Bone marrow (tissue), 2 donors: ENCODE measurements around the gene MGRN1.

ENCODE experiments used
- DNase-seq, 2 donors: peaks; one replicate each; lab custom pipeline; 2025; lab: John Stamatoyannopoulos, UW

MGRN1 gene

GRCh38 chr16:4624827-4625559 lies 367 bp downstream of the MGRN1 start:
- peak in 1 of 2 donors; percentile 73 for DNase-seq

- no peak for DNase-seq
Observed at GRCh38 chr16:4625560-4626159, 1.0 kb downstream of the MGRN1 start.

GRCh38 chr16:4626396-4626795 lies 1.8 kb downstream of the MGRN1 start:
- no peak for DNase-seq

GRCh38 chr16:4628283-4628682 lies 3.7 kb downstream of the MGRN1 start:
- DNase-seq = no peak

GRCh38 chr16:4631444-4631843 lies 6.8 kb downstream of the MGRN1 start:
- DNase-seq = no peak

- DNase-seq = no peak
Observed at GRCh38 chr16:4633910-4634635, 9.4 kb downstream of the MGRN1 start.

GRCh38 chr16:4634768-4635167 lies 10.1 kb downstream of the MGRN1 start:
- DNase-seq = no peak

- DNase-seq = no peak
Observed at GRCh38 chr16:4636196-4636595, 11.6 kb downstream of the MGRN1 start.

- no peak for DNase-seq
Observed at GRCh38 chr16:4637501-4638166, 13.0 kb downstream of the MGRN1 start.

GRCh38 chr16:4639899-4640509 lies 15.4 kb downstream of the MGRN1 start:
- DNase-seq = no peak

GRCh38 chr16:4640572-4641305 lies 16.1 kb downstream of the MGRN1 start:
- no peak for DNase-seq

- no peak for DNase-seq
Observed at GRCh38 chr16:4641306-4641687, 16.7 kb downstream of the MGRN1 start.

GRCh38 chr16:4641895-4642294 lies 17.3 kb downstream of the MGRN1 start:
- peak in 1 of 2 donors; percentile 26 for DNase-seq

- no peak for DNase-seq
Observed at GRCh38 chr16:4646773-4647643, 22.4 kb downstream of the MGRN1 start.

GRCh38 chr16:4647644-4647980 lies 23.0 kb downstream of the MGRN1 start:
- DNase-seq = no peak

- no peak for DNase-seq
Observed at GRCh38 chr16:4648917-4649316, 24.3 kb downstream of the MGRN1 start.

- no peak for DNase-seq
Observed at GRCh38 chr16:4649744-4650442, 25.3 kb downstream of the MGRN1 start.

GRCh38 chr16:4650443-4651074 lies 25.9 kb downstream of the MGRN1 start:
- peak; percentile 17 to 51 for DNase-seq

GRCh38 chr16:4651827-4652226 lies 27.2 kb downstream of the MGRN1 start:
- DNase-seq = no peak
